HepG2 (cell line): Measurements from ENCODE around the gene MCEE.

Experiments used
- CHD2 ChIP-seq: IDR thresholded peaks from 2 replicates; pipeline ENCODE4 v1.6.1; 2011; ENCODE audit warnings: low read depth, low read length, improper control_type of control experiment
- CTCF ChIP-seq: sonication (generic); formaldehyde crosslinking; IDR thresholded peaks from 2 replicates; pipeline ENCODE4 v1.5.0; 2020; ENCODE audit warnings: mild to moderate bottlenecking, missing genetic modification reagents, moderate library complexity
- MED1 ChIP-seq: sonication (generic); formaldehyde crosslinking; IDR thresholded peaks from 2 replicates; pipeline ENCODE4 v1.4.0; 2020; ENCODE audit warnings: missing genetic modification reagents
- POLR2A ChIP-seq, 2 experiments: IDR thresholded peaks; 2 replicates each; pipeline ENCODE4 v1.6.1; 2011; ENCODE audit warnings: low read depth in 2 of 2, low read length in 2 of 2, mild to moderate bottlenecking in 1 of 2, moderate library complexity in 1 of 2; ENCODE audit not compliant: insufficient read depth in 1 of 2
- RAD21 ChIP-seq: fragments of 450-650 bp; formaldehyde crosslinking; IDR thresholded peaks from 2 replicates; pipeline ENCODE4 v1.5.0; 2020; ENCODE audit warnings: mild to moderate bottlenecking
- ZBTB33 ChIP-seq: sonication (generic); formaldehyde crosslinking; IDR thresholded peaks from 2 replicates; pipeline ENCODE4 v1.4.0; 2020; ENCODE audit warnings: missing genetic modification reagents
- ZNF274 ChIP-seq: sonication (generic); formaldehyde crosslinking; IDR thresholded peaks from 2 replicates; pipeline ENCODE4 v1.5.1; 2020; ENCODE audit warnings: mild to moderate bottlenecking, missing genetic modification reagents

- no peak for TF ChIP-seq MED1 (CRISPR knock-in tag)
- TF ChIP-seq ZNF274 (CRISPR knock-in tag) = no peak
- TF ChIP-seq RAD21 (CRISPR knock-in tag) = no peak
- no peak for TF ChIP-seq CHD2
- no peak for TF ChIP-seq CTCF (CRISPR knock-in tag)
- TF ChIP-seq ZBTB33 (CRISPR knock-in tag) = no peak
- TF ChIP-seq POLR2A (IDR thresholded peaks at IDR 0.05; ENCODE audit: insufficient read depth in 1 of 2, low read depth in 2 of 2, low read length in 2 of 2) = no peak
These were observed 24.2 kb upstream of the MCEE start for GRCh38 chr2:71154279-71154678.
